GM20000 (cell line): ENCODE data around the gene CDKAL1.

Experiments used
- DNase-seq: peaks from one replicate; pipeline ENCODE4 v3.0.0; 2012; ENCODE audit warnings: low spot score
- TF ChIP-seq, protein P1 (sequence below): IDR thresholded peaks from 2 replicates; pipeline ENCODE4 v1.5.1; 2012; ENCODE audit warnings: mild to moderate bottlenecking, control low read depth; ENCODE audit errors: extremely low read depth, missing control alignments

CDKAL1 gene

DNA sequence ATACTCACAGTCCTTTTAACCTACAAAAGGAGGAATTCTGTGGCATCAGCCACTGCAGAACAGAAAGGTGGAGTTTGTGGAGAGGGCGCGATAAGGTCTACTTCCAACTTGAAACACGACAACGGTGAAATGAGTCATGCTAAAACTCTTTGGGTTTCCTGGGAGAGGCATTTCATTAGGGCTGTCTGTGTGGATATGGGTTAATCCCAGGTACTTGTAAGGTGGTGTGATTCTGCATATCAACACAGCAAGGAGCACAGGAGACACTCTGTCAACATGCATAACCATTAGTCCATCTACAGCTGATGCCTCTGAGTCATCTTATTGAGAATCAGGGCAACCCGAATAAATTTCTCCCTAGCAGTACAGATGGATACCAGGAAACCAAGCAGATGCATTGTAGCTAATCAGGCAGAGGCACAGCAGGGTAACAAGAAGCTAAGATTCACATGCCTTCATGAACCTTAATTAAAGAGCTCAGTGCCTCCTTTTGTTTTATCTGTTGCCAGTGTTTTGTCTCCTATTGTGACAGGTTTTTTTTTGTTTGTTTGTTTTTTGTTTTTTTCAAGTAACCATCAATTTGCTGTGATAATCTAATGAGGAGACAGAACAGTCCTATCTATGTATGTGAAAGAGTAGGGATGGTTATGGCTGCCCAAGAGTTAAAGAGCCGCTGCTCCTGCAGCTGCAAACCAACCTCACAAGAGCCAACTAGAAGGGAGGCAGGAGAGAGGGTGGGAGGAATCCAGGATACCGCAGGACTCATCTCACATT lies 743.5 kb downstream of the CDKAL1 start:
- no peak for DNase-seq
- TF ChIP-seq, protein P1, sequence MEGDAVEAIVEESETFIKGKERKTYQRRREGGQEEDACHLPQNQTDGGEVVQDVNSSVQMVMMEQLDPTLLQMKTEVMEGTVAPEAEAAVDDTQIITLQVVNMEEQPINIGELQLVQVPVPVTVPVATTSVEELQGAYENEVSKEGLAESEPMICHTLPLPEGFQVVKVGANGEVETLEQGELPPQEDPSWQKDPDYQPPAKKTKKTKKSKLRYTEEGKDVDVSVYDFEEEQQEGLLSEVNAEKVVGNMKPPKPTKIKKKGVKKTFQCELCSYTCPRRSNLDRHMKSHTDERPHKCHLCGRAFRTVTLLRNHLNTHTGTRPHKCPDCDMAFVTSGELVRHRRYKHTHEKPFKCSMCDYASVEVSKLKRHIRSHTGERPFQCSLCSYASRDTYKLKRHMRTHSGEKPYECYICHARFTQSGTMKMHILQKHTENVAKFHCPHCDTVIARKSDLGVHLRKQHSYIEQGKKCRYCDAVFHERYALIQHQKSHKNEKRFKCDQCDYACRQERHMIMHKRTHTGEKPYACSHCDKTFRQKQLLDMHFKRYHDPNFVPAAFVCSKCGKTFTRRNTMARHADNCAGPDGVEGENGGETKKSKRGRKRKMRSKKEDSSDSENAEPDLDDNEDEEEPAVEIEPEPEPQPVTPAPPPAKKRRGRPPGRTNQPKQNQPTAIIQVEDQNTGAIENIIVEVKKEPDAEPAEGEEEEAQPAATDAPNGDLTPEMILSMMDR = no peak

DNA sequence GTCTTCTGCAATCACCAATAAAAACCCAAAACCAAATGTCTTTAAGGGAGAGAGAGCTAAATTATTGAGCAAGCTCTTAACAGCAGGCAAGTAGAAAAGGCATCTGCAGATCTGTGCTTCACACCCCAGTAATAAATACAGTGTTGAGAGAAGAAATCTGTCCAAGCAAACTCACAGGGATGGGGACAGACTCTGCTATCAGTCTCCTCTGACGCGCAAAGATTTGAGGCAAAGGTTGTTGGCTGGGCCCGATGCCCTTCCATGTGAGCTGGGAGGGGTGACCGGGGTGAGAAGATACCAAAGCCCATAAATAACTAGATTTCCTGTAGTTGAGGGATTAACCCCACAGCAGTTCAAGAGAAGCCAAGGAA lies 744.1 kb downstream of the CDKAL1 start:
- TF ChIP-seq, protein P1 = no peak
- DNase-seq = no peak

DNA sequence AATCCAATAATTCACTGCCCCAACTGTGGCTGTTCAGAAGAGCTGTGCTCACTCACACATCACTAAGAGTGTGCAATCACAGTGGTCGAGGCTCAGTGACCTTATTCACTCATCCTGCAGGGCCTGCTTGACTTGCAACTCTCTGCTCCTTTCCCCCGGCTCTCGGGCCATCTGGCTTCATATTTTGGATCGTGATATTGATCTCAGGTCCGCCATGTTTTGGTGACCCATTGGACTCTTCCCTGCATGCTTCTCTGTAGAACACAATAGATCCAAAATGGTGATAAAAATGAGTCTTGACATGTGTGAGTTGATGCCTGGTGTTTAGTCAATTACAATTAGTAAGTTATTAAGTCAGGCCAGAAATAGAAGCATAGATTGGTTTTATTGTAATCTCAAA lies 745.4 kb downstream of the CDKAL1 start:
- TF ChIP-seq, protein P1 = no peak
- DNase-seq = no peak

DNA sequence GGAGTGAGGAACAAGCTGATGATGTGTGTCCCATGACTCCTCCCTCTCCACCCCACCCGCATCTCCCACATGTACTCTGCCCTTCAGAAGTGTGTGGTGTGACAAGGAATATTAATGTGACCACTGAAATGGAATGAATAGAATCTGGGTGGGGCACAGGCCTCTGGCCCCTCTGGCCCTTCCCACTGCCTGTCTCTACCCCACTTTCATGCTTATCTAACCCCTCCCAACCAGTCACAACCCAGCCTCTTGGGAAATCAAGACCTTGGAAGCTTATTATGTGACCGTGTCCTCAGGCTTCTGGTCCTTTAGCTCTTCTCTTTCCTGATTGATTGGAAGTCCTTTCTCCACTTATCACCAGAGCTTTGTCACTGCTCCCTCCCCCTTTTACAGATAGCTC lies 747.1 kb downstream of the CDKAL1 start:
- DNase-seq = no peak
- TF ChIP-seq, protein P1 = no peak
